GM12865 (cell line): ENCODE data around the gene CCDC91.

Source experiments
- DNase-seq: peaks from one replicate; pipeline ENCODE4 v3.0.0; 2010; ENCODE audit warnings: low read depth
- H3K4me3 ChIP-seq: 2 replicates; pipeline ENCODE4 v1.5.1; 2011; ENCODE audit warnings: mild to moderate bottlenecking, low read depth, low read length, control low read depth
- TF ChIP-seq, protein P1 (sequence below): IDR thresholded peaks from 2 replicates; pipeline ENCODE4 v1.5.1; 2011; ENCODE audit warnings: low read length, control low read depth, low read depth, inconsistent platforms; ENCODE audit not compliant: insufficient read depth; ENCODE audit errors: missing control alignments

CCDC91 gene

DNA sequence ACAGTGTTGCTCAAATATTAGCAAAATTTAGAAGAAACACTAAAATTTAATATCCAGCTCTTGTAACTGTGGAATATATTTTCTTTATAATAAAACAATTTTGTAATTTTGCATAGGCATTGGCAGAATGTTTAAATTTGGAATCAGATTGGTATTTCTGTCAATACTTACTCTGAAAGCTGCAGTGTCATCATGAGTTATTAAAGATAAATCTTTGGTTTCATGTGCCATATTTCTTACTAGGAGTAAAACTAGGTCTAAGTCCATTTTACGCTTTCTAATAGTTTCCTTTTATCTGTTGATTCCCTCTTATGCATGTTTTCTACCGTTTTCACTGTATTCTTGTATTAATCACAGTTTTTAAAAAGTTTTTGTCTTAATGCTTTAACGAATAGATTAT lies 49.7 kb downstream of the CCDC91 start:
- TF ChIP-seq, protein P1, sequence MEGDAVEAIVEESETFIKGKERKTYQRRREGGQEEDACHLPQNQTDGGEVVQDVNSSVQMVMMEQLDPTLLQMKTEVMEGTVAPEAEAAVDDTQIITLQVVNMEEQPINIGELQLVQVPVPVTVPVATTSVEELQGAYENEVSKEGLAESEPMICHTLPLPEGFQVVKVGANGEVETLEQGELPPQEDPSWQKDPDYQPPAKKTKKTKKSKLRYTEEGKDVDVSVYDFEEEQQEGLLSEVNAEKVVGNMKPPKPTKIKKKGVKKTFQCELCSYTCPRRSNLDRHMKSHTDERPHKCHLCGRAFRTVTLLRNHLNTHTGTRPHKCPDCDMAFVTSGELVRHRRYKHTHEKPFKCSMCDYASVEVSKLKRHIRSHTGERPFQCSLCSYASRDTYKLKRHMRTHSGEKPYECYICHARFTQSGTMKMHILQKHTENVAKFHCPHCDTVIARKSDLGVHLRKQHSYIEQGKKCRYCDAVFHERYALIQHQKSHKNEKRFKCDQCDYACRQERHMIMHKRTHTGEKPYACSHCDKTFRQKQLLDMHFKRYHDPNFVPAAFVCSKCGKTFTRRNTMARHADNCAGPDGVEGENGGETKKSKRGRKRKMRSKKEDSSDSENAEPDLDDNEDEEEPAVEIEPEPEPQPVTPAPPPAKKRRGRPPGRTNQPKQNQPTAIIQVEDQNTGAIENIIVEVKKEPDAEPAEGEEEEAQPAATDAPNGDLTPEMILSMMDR: no peak
- DNase-seq: no peak
- H3K4me3 ChIP-seq: no peak overlapping the region

DNA sequence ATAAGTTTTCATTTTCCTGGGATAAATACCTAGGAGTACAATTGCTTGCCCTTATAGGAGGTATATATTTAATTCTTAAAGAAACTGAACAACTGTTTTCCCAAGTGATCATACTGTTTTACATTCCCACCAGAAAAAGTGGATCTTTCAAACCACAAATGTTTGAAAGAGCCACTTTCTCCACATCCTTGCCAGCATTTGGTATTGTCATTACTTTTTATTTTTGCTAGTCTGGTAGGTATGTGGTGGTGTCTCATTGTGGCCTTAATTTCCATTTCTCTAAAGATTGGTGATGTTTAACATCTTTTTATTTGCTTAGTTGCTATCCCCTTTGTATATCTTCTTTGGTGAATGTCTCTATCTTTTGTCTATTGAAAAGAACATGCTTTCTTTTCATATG lies 50.6 kb downstream of the CCDC91 start:
- H3K4me3 ChIP-seq: no peak overlapping the region
- no peak for DNase-seq
- TF ChIP-seq, protein P1: no peak

DNA sequence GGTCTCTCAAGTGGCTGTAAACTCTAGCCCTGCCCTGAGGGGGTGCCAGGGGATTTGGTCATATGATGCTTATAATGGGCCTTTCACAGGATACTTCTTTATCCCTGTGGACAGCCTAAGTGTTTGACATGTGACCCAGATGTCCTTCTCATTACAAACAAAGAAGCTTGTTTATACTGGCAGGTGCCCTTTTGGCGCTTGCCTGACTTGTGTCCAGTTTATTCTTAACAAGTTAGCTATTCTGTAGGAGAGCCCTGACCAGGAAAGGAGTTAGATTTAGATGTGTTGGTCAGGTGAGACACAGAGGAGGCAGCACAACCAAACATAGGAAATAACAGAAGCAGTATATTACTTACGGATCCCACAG lies 51.9 kb downstream of the CCDC91 start:
- no peak for DNase-seq
- no peak overlapping the region for H3K4me3 ChIP-seq
- TF ChIP-seq, protein P1: no peak

DNA sequence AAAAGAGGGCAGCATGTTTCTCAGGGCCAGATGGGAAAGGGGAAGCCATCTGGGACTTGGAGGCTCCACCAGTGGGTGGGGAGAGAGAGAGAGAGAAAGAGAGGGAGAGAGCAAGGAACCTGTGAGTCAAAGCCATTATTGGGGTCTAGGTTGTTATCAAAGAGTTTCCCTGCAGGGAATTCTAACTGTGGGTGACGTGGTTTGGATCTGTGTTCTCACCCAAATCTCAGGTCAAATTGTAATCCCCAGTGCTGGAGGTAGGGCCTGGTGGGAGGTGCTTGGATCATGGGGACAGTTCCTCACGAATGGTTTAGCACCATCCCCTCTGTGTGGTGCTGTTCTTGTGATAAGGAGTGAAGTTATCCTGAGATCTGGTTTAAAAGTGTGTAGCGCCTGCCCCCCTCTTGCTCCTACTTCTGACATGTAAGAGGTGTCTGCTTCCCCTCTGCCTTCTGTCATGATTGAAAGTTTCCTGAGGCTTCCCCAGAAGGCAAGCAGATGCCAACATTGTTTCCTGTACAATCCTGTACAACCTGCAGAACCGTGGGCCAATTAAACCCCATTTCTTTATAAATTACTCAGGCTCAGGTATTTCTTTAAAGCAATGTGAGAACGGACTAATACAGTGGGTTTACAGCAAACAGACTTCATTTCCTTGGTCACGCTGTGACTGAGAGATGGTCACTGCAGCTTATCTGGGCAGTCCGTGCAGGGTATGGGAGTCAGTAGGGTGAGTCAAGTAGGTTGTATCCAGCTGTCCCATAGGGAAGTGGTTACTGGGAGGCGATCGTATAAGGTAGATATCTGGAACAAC lies 52.4 kb downstream of the CCDC91 start:
- no peak for DNase-seq
- TF ChIP-seq, protein P1: no peak
- no peak overlapping the region for H3K4me3 ChIP-seq

DNA sequence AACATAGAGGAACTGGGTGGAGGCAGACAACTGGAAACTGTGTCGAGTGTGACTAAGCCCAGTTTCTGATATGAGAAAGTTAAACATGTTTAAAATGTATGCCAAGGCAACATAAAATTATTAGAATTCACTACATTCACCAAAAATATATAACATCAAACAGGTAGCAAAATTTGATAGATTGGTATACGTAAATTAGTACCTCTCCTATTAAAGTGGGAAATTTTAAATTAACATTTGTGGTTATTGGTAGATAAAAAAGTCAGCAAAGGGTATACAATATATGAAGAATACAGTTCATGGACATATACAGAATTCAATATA lies 53.0 kb downstream of the CCDC91 start:
- TF ChIP-seq, protein P1: no peak
- DNase-seq: no peak
- H3K4me3 ChIP-seq: no peak overlapping the region

DNA sequence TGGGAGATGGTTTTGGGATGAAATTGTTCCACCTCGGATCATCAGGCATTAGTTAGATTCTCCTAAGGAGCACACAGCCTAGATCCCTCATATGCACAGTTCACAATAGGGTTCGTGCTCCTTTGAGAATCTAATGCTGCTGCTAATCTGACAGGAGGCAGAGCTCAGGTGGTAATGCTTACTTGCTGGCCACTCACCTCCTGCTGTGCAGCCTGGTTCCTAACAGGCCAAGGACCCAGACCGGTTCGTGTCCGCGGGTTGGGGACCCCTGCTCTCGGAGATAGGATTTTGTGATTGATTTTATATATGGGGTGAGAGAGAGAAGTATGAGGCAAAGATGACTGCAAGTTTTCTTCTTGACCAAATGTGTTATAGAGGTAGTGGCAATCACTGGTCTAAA lies 57.5 kb downstream of the CCDC91 start:
- no peak for DNase-seq
- TF ChIP-seq, protein P1: no peak
- H3K4me3 ChIP-seq: no peak overlapping the region

DNA sequence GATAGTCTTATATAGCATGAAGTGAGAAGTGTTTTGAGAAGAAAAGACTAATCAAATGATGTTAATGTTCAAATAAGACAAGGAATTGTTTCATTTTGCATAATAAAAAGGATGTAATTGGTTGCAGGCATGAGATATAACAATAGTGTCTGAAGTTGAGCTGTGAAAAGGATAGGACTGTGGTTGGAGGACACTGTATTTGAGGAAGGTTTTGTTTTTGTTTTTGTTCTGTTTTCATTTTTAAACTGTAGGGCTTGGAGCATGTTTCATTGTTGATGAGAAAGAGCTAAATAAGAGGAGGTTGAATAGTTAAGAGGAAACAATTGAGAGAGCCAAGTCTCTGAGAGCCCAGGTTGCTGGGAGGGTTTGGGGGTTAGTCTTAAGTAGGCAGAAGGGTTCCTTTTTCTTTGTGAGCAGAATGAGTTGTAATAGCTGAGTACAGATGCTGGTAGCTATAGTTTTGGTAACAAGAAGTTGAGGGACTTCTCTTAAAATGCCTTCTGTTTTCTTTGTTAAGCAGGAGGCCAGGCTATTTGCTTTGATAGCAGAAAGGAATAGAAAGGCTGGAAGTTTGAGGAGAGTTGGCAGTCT lies 58.4 kb downstream of the CCDC91 start:
- no peak overlapping the region for H3K4me3 ChIP-seq
- DNase-seq: peak; percentile 23
- TF ChIP-seq, protein P1: no peak
